ACC112 (cell line): ENCODE results near the gene C1QTNF8.

ENCODE experiments used
- H2AFZ ChIP-seq: fragments of 200-600 bp; sonication (generic); one replicate; pipeline ENCODE4 v1.6.0; 2017; ENCODE audit warnings: antibody characterized with exemption, low read length; ENCODE audit not compliant: unreplicated experiment
- H3K27ac ChIP-seq: fragments of 200-600 bp; sonication (generic); 2 replicates; pipeline ENCODE4 v1.5.1; 2014; ENCODE audit warnings: low read depth, mild to moderate bottlenecking, antibody characterized with exemption, low read length, moderate library complexity
- H3K27me3 ChIP-seq: fragments of 200-600 bp; sonication (generic); 2 replicates; pipeline ENCODE4 v1.6.1; 2014; ENCODE audit warnings: mild to moderate bottlenecking, antibody characterized with exemption, low read length, moderate library complexity, mixed read lengths; ENCODE audit not compliant: insufficient read depth
- H3K36me3 ChIP-seq: fragments of 200-600 bp; sonication (generic); 2 replicates; pipeline ENCODE4 v1.6.1; 2016; ENCODE audit warnings: mild to moderate bottlenecking, antibody characterized with exemption, low read length, moderate library complexity, mixed read lengths; ENCODE audit not compliant: insufficient read depth
- H3K4me1 ChIP-seq: fragments of 200-600 bp; sonication (generic); one replicate; pipeline ENCODE4 v1.6.1; 2016; ENCODE audit warnings: low read length, mixed read lengths; ENCODE audit not compliant: insufficient read depth, unreplicated experiment, control insufficient read depth
- H3K4me3 ChIP-seq: fragments of 200-600 bp; sonication (generic); 2 replicates; pipeline ENCODE4 v1.5.1; 2014; ENCODE audit warnings: mild to moderate bottlenecking, low read depth, low read length
- H3K79me2 ChIP-seq: fragments of 200-600 bp; sonication (generic); one replicate; pipeline ENCODE4 v1.6.0; 2016; ENCODE audit warnings: low read length; ENCODE audit not compliant: control insufficient read depth, unreplicated experiment, insufficient read depth

The C1QTNF8 gene

GRCh38 chr16:1119766-1120576 is 23.9 kb upstream of the C1QTNF8 start:
- Histone ChIP-seq H3K27me3 (no peaks in the 10 kb centered on the region), H3K27ac (no peak overlapping the region), H3K79me2 (no peaks in the 10 kb centered on the region), H3K36me3 (no peaks in the 10 kb centered on the region), H3K4me3 (no peak overlapping the region), H2AFZ (no peak overlapping the region), H3K4me1 (no peaks in the 10 kb centered on the region)

- H3K27me3 ChIP-seq: no peaks in the 10 kb centered on the region
- no peak overlapping the region for H2AFZ ChIP-seq
- H3K4me1 ChIP-seq: no peaks in the 10 kb centered on the region
- H3K36me3 ChIP-seq: no peaks in the 10 kb centered on the region
- no peak overlapping the region for H3K4me3 ChIP-seq
- no peaks in the 10 kb centered on the region for H3K79me2 ChIP-seq
- no peak overlapping the region for H3K27ac ChIP-seq
Observed at GRCh38 chr16:1119129-1119528, 23.1 kb upstream of the C1QTNF8 start.

DNA sequence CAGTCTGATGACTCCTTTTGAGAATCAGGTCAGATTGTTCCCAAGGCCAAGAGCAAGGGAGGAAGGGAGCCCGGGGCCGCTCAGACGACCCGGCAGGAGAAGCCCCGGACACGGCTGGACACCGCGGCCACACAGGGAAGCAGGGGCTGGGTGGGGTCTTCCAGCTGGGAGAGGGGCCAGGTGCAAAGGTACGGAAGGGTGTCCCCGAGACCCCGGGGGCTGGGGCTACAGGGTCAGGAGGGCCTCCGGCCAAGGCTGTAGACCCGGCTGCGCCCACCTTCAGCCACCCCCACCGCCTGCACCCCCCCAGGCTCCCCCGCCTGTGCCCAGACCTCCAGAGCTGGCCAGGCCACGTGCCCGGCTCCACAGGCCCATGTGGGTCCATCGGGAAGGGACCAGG is 21.9 kb upstream of the C1QTNF8 start:
- H3K4me1 ChIP-seq: no peaks in the 10 kb centered on the region
- H2AFZ ChIP-seq: no peak overlapping the region
- H3K79me2 ChIP-seq: no peaks in the 10 kb centered on the region
- no peaks in the 10 kb centered on the region for H3K36me3 ChIP-seq
- H3K4me3 ChIP-seq: no peak overlapping the region
- no peaks in the 10 kb centered on the region; the same call in 1 of the 2 replicates for H3K27me3 ChIP-seq
- H3K27ac ChIP-seq: no peak overlapping the region

DNA sequence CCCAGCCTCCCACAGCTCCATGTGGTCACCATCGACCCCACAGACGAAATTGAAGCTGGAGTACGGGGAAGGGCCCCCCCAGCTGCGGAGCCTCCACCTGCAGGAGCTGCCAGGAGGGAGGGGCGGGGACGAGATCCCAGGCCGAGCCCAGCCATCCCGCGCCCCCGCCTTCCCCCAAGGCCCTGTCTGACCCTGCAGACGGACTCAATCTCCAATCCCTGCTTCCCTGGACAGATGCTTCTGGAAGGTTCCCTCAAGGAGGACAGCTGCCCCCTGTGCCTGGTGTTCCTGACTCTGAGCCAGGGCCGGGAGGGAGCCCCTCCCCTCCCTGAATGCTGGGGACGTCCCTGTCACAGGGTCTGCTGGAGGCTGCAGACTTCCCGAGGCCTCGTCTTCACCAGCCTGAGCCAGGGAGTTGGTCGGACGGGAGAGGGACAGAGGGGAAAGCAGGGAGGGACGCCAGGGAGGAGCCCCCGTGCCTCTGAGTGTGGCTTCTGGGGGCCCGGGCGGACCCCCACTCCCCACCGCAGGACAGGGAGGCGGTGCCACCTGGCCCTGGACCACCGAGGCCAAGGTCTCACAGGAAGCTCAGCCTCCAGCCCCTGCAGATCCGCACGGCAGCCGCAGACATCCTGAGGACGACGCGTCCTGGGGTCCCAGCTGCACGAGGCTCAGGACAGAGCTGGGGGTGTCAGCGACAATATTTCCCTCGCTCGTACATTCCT is 21.3 kb upstream of the C1QTNF8 start:
- no peaks in the 10 kb centered on the region for H3K4me1 ChIP-seq
- no peaks in the 10 kb centered on the region for H3K79me2 ChIP-seq
- H3K36me3 ChIP-seq: no peaks in the 10 kb centered on the region
- H3K27ac ChIP-seq: no peak overlapping the region
- H2AFZ ChIP-seq: no peak overlapping the region
- no peaks in the 10 kb centered on the region; the same call in 1 of the 2 replicates for H3K27me3 ChIP-seq
- no peak overlapping the region for H3K4me3 ChIP-seq

GRCh38 chr16:1116693-1117077 is 20.6 kb upstream of the C1QTNF8 start:
- H3K79me2 ChIP-seq: no peaks in the 10 kb centered on the region
- H3K4me1 ChIP-seq: no peaks in the 10 kb centered on the region
- H3K27ac ChIP-seq: no peak overlapping the region
- H3K36me3 ChIP-seq: no peaks in the 10 kb centered on the region
- peaks cover 3% of the 10 kb centered on the region; the same call in 1 of the 2 replicates for H3K27me3 ChIP-seq
- no peak overlapping the region for H3K4me3 ChIP-seq
- no peak overlapping the region for H2AFZ ChIP-seq

DNA sequence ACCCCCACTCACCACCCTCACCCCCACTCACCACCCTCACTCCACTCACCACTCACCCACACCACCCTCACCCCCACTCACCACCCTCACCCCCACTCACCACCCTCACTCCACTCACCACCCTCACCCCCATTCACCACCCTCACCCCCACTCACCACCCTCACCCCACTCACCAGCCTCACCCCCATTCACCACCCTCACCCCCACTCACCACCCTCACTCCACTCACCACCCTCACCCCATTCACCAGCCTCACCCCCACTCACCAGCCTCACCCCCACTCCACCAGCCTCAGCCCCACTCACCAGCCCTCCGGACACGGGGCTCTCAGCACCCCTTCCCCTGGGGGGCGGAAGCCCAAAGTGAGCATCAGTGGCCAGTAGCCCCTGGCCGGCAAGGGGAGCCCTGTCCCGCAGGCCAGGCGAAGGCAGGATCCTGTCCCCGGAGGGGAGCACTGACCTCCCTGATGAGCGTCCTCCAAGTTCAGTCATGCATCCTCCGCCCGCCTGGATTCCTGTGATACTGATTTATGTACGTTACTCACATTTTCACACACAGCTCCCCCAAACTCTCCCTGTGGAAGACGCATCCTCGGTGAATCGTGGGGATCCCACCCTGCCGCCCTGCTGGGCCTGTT is 18.0 kb upstream of the C1QTNF8 start:
- Histone ChIP-seq H3K27me3 (peaks cover 25% of the 10 kb centered on the region), H3K4me3 (no peak overlapping the region), H3K4me1 (no peaks in the 10 kb centered on the region), H3K27ac (no peak overlapping the region), H2AFZ (no peak overlapping the region), H3K36me3 (no peaks in the 10 kb centered on the region), H3K79me2 (no peaks in the 10 kb centered on the region)

- Histone ChIP-seq H3K4me3 (no peak overlapping the region), H3K27ac (no peak overlapping the region), H3K79me2 (no peaks in the 10 kb centered on the region), H3K36me3 (no peaks in the 10 kb centered on the region), H3K4me1 (no peaks in the 10 kb centered on the region), H2AFZ (no peak overlapping the region), H3K27me3 (peaks cover 29% of the 10 kb centered on the region)
Observed at GRCh38 chr16:1113489-1113888, 17.4 kb upstream of the C1QTNF8 start.

DNA sequence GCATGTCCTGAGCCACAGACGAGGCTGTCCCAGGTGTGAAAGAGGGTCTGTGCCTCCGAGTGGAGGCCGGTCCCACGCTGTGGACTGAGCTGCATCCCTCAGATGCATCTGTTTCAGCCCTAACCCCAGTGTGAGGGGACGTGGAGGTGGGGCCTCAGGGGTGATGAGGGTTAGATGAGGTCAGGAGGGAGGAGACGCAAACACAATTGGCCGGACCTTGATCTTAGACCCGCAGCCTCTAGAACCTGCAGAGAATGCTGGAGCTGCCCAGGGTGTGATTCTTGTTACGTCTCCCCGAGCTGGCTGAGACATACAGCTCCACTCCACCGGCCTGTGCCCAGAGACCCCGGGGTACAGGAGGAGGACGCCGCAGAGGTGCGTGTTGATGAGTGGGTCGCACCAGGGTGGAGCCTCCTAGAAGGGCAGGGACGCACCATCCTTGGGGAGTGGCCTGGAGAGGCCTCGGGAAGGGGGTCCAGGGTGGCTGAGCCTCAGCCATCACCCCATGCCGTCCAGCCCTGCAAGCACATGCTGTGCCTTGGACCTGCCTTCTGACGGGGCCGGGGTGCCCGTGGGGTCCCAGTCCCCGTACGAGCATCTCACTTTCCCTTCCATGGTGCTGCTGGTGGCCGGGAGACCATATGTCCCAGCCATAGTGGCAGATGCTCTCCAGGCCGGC is 16.6 kb upstream of the C1QTNF8 start:
- Histone ChIP-seq H3K4me3 (no peak overlapping the region), H3K27ac (no peak overlapping the region), H3K4me1 (no peaks in the 10 kb centered on the region), H2AFZ (no peak overlapping the region), H3K36me3 (no peaks in the 10 kb centered on the region), H3K27me3 (peaks cover 38% of the 10 kb centered on the region), H3K79me2 (no peaks in the 10 kb centered on the region)

DNA sequence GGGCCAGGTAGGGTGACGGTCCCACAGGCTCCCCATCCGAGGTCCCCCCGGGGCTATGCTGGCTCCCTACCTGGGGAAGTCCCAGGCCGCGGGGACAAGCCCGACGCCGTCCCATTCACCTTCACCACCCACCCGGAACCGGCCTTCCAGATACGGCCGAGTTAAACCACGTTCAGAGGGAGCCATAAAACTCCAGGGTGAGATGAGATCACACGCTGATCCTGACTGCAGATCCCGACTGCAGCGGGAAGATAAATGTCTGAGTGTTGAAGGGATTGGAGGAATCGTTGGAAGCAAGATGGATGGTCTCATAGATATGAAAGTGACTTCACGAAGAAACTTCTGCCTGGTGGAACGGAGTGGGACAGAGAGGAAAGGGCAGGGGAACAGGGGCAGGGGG is 13.6 kb upstream of the C1QTNF8 start:
- H3K27me3 ChIP-seq: peaks cover 43% of the 10 kb centered on the region
- no peaks in the 10 kb centered on the region for H3K36me3 ChIP-seq
- H3K27ac ChIP-seq: no peak overlapping the region
- no peaks in the 10 kb centered on the region for H3K79me2 ChIP-seq
- H3K4me1 ChIP-seq: no peaks in the 10 kb centered on the region
- H3K4me3 ChIP-seq: no peak overlapping the region
- H2AFZ ChIP-seq: no peak overlapping the region
